Loucy (cell line): ENCODE measurements around the gene MYO7B.

ENCODE experiments used
- EZH2phosphoT487 ChIP-seq: fragments of 200-600 bp; IDR thresholded peaks from 2 replicates; pipeline ENCODE4 v1.6.1; 2018; ENCODE audit warnings: antibody characterized with exemption, mild to moderate bottlenecking, moderate library complexity, borderline replicate concordance
- TF ChIP-seq, protein P1 (sequence below): fragments of 200-600 bp; sonication (generic); conservative IDR thresholded peaks from 2 replicates; pipeline ENCODE4 v1.5.1; 2014; ENCODE audit warnings: mild to moderate bottlenecking, antibody characterized with exemption, low read length

GRCh38 chr2:127685410-127686080, 150.1 kb downstream of the MYO7B start:
- TF ChIP-seq, protein P1, sequence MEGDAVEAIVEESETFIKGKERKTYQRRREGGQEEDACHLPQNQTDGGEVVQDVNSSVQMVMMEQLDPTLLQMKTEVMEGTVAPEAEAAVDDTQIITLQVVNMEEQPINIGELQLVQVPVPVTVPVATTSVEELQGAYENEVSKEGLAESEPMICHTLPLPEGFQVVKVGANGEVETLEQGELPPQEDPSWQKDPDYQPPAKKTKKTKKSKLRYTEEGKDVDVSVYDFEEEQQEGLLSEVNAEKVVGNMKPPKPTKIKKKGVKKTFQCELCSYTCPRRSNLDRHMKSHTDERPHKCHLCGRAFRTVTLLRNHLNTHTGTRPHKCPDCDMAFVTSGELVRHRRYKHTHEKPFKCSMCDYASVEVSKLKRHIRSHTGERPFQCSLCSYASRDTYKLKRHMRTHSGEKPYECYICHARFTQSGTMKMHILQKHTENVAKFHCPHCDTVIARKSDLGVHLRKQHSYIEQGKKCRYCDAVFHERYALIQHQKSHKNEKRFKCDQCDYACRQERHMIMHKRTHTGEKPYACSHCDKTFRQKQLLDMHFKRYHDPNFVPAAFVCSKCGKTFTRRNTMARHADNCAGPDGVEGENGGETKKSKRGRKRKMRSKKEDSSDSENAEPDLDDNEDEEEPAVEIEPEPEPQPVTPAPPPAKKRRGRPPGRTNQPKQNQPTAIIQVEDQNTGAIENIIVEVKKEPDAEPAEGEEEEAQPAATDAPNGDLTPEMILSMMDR = no peak
- no peak for TF ChIP-seq EZH2phosphoT487
